KMS-11 (cell line): ENCODE measurements around the gene SDHB.

ENCODE experiments used
- H2AFZ ChIP-seq: fragments of 200-600 bp; sonication (generic); 2 replicates; pipeline ENCODE4 v1.6.1; 2016; ENCODE audit warnings: antibody characterized with exemption, mixed run types, low read depth
- H3K27ac ChIP-seq: fragments of 200-600 bp; sonication (generic); 2 replicates; pipeline ENCODE4 v1.6.1; 2016; ENCODE audit warnings: mild to moderate bottlenecking, mixed run types
- H3K27me3 ChIP-seq: fragments of 200-600 bp; sonication (generic); 2 replicates; pipeline ENCODE4 v1.6.1; 2017; ENCODE audit warnings: mild to moderate bottlenecking, low read depth, mixed run types, moderate library complexity; ENCODE audit not compliant: insufficient read depth
- H3K36me3 ChIP-seq: fragments of 200-600 bp; sonication (generic); 2 replicates; pipeline ENCODE4 v1.6.1; 2017; ENCODE audit warnings: mild to moderate bottlenecking, mixed run types; ENCODE audit not compliant: insufficient read depth
- H3K4me1 ChIP-seq: fragments of 200-600 bp; sonication (generic); 2 replicates; pipeline ENCODE4 v1.6.1; 2016; ENCODE audit warnings: mild to moderate bottlenecking, low read depth, mixed run types; ENCODE audit not compliant: poor library complexity, severe bottlenecking
- H3K4me2 ChIP-seq: fragments of 200-600 bp; sonication (generic); 2 replicates; pipeline ENCODE4 v1.7.0; 2016; ENCODE audit warnings: mild to moderate bottlenecking, mixed run types
- H3K4me3 ChIP-seq: fragments of 200-600 bp; sonication (generic); IDR thresholded peaks from 2 replicates; pipeline ENCODE4 v1.6.1; 2017; ENCODE audit warnings: low read depth, low read length, mixed read lengths; ENCODE audit not compliant: insufficient read depth
- H3K79me2 ChIP-seq: fragments of 200-600 bp; sonication (generic); 2 replicates; pipeline ENCODE4 v1.6.1; 2016; ENCODE audit warnings: low read depth, mixed run types; ENCODE audit not compliant: insufficient read depth
- H3K9ac ChIP-seq: fragments of 200-600 bp; sonication (generic); 2 replicates; pipeline ENCODE4 v1.6.1; 2016; ENCODE audit warnings: mild to moderate bottlenecking, mixed run types
- H4K20me1 ChIP-seq: fragments of 200-600 bp; sonication (generic); 2 replicates; pipeline ENCODE4 v1.6.1; 2016; ENCODE audit warnings: mild to moderate bottlenecking, mixed run types; ENCODE audit not compliant: insufficient read depth
- CTCF ChIP-seq: fragments of 200-600 bp; sonication (generic); conservative IDR thresholded peaks from 2 replicates; pipeline ENCODE4 v1.6.1; 2017; ENCODE audit warnings: low read depth, mild to moderate bottlenecking, antibody characterized with exemption, low read length, moderate library complexity, mixed read lengths

SDHB gene

DNA sequence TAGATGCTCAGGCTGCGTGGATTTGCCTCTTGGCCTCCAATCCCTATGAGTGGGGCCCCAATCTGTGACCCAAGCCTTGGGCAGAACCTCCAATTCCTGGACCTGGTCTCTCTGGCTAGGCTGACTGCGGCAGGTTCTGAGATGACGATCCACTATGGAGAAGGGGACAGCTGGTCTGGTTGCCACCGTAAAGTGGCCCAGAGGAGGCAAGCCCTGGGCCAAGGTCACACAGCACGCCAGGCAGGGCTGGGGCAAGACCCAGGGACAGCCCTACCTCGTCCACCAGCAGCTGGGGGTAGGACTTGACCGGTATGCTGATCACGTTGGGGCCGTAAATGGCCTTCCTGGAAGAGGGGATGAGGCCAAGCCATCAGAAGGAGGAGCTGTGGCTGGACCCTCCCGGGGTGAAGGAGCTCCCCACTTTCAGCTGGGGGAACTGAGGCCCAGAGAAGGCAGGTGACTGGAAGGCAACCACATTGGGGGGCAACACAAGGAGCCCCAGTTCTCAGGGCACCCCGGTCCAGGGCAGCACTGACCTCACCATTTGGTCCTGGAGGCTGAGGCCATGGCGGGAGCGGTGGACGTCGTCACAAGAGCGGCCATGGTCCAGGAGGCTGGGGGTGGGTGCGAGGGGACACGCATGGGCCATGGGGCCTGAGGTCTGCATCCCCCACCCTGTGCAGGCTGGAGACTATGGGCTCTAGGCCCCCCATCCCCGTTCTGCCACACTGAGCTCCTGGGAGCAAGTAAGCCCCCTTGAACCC lies 51.9 kb downstream of the SDHB start:
- Histone ChIP-seq H3K27ac (no peak overlapping the region), H3K79me2 (no peaks in the 10 kb centered on the region), H3K4me2 (no peak overlapping the region), H3K4me3 (no peak overlapping the region), H3K9ac (no peak overlapping the region), H4K20me1 (no peaks in the 10 kb centered on the region), H3K36me3 (no peaks in the 10 kb centered on the region), H2AFZ (no peak overlapping the region), H3K4me1 (peaks cover 7% of the 10 kb centered on the region), H3K27me3 (no peaks in the 10 kb centered on the region)
- no peak for TF ChIP-seq CTCF

GRCh38 chr1:16999863-17000262 lies 54.0 kb downstream of the SDHB start:
- Histone ChIP-seq H3K36me3 (no peaks in the 10 kb centered on the region), H4K20me1 (no peaks in the 10 kb centered on the region), H3K4me1 (peaks cover 7% of the 10 kb centered on the region), H2AFZ (no peak overlapping the region), H3K27me3 (no peaks in the 10 kb centered on the region), H3K4me3 (no peak overlapping the region), H3K4me2 (no peak overlapping the region), H3K79me2 (no peaks in the 10 kb centered on the region), H3K27ac (no peak overlapping the region), H3K9ac (no peak overlapping the region)
- no peak for TF ChIP-seq CTCF

DNA sequence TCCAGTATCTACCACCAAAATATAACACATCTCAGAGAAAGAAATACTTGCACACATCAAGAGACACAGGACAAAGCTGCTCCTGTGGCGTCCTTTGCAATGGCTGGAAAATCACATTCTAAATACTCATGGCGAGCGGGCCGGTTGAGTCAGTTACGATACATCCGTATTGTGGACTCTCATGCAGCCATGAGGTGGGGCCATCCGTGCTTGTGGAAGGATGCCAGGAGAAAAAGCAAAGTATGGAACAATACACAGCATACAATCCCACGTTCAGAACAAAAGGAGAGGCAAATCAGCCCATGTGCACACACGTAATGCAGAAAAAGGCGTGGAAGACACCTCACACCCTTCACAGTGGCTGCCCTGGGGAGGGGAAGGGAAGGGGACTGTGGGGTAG lies 55.2 kb downstream of the SDHB start:
- Histone ChIP-seq H3K4me2 (no peak overlapping the region), H2AFZ (no peak overlapping the region), H4K20me1 (no peaks in the 10 kb centered on the region), H3K4me3 (no peak overlapping the region), H3K79me2 (no peaks in the 10 kb centered on the region), H3K9ac (no peak overlapping the region), H3K36me3 (no peaks in the 10 kb centered on the region), H3K27ac (no peak overlapping the region), H3K4me1 (peaks cover 7% of the 10 kb centered on the region), H3K27me3 (no peaks in the 10 kb centered on the region)
- TF ChIP-seq CTCF, result no peak

DNA sequence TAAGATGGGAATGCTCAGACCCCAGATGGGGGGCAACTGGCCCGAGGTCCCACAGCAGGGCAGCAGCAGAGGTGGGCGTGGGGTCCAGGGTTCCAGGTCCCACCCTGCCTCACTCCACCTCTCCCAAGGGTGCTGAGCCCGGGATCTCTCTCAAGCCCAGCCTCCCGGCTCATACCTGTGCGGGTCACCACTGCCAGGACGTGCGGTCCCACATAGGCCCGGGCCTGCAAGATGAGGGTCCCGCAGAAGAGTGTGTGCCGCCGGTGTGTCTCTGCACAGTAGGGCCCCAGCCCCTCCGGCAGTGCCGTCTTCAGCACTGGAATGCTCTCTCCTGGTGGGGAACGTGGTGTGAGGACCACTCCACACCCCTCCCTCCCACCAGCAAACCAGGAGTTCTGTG lies 57.0 kb downstream of the SDHB start:
- H3K4me1 ChIP-seq, result peaks cover 7% of the 10 kb centered on the region
- H3K27ac ChIP-seq, result no peak overlapping the region
- no peak for TF ChIP-seq CTCF
- H2AFZ ChIP-seq, result no peak overlapping the region
- H4K20me1 ChIP-seq, result no peaks in the 10 kb centered on the region
- H3K4me3 ChIP-seq, result no peak overlapping the region
- no peaks in the 10 kb centered on the region for H3K36me3 ChIP-seq
- H3K4me2 ChIP-seq, result no peak overlapping the region
- no peaks in the 10 kb centered on the region for H3K79me2 ChIP-seq
- H3K9ac ChIP-seq, result no peak overlapping the region
- no peaks in the 10 kb centered on the region for H3K27me3 ChIP-seq
